ENCODE measurements around the gene FBLN1. TPM values are rescaled to one million over a fixed set of nuclear protein-coding genes. Genes with fewer than 3 reads are reported as not detected.

FBLN1 gene
- polyA plus RNA-seq, 6 donors from 2014 or later: not detected

- peaks cover 5 to 16% (median 10%) of the 10 kb centered on the region in 7 donors for H3K9me3 Mint-ChIP-seq
- H3K27me3 Mint-ChIP-seq: peaks cover 16 to 32% (median 19%) of the 10 kb centered on the region in 3 donors
- H3K27ac Mint-ChIP-seq: no peak overlapping the region
- peaks cover 10 to 23% (median 11%) of the 10 kb centered on the region in 3 donors for H3K4me1 Mint-ChIP-seq
- H3K36me3 Mint-ChIP-seq: peaks cover 0 to 8% of the 10 kb centered on the region in 2 donors
- ATAC-seq (ENCODE audit: low read depth in 2 of 2) (no peak), DNase-seq (no peak)
- H3K4me3 Mint-ChIP-seq: no peak overlapping the region
Measured at GRCh38 chr22:45579306-45579705, 76.6 kb downstream of the FBLN1 start.

DNA sequence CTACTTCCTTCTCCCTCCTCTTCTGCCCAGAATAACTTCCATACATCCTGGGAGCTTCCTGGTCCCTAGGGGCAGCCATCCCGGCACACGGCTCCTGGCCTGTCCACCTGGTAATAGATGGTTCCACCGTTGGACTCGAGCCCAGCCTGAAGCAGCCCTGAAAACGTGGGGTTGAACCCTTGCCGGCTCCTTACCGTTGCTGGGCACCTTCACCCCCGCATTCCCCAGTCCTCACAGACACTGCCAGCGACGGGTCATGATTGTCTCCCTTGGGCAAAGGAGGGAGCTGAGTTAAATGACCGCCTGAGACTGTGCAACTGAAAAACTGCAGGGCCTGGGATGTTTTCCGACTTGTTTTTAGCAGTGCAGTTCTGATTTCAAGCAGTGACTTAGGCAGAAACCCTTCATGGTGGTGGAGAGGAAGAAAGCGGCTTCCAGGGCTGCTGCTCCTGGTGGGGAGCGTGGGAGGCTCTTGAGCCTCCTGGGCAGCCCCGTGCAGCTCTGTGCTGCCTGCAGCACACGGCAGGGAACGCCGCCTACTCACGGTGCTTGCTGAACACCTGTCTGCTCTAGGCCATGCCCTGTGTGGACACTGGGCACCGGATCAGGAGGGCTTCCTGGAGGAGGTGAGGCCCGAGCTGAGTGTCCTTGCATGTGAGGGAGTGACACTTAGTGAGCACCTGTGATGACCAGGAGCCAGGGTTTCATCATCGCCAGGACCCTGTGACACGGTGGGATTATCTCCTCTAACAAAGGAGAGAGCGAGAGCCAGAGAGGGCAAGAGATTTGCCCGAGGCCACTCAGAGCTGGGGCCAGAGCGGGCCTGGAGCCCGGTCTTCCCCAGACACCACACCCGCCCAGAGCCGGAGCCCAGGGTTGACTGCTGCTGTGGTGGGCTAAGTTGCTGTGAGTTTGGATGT is 77.4 kb downstream of the FBLN1 start:
- Mint-ChIP-seq H3K4me1 (peaks cover 10 to 21% (median 11%) of the 10 kb centered on the region in 3 donors), H3K36me3 (peaks cover 0 to 8% of the 10 kb centered on the region in 2 donors), H3K27me3 (peaks cover 16 to 29% (median 19%) of the 10 kb centered on the region in 3 donors), H3K4me3 (no peak overlapping the region), H3K9me3 (peaks cover 5 to 21% (median 10%) of the 10 kb centered on the region in 7 donors), H3K27ac (peak overlapping the region in 1 of 6 donors; percentile 62)
- DNase-seq: no peak
- no peak for ATAC-seq (ENCODE audit: low read depth in 2 of 2)

DNA sequence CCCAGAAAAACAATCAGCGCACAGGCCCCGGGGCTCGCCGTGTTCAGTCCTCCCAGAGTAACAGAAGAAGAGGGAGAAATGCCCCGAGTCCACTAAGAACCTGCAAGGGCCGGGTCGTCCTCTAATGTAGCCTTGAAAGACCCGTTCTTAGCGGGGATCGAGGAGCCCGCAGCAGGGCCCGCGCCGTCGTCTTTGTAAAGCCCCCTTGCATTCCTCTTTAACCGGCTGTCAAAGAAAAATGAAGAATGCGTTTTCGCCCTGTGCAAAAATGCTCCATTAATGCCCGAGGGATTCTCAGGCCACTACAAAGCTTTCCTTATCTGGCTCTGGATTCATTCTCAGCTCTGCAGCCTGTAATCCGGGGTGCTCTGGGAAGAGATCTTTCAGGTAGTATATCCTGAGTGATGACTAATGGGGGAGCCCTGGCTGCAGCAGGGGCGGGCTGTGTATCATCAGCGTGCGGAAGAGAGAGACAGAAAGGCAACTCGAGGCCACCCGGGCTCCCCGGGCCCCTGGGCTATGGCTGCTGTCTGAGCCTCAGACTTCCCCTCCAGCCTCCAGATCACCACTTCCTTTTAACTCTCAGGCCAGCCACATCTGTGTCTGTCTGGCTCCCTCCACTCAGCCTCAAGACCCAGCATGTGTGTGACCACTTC is 78.2 kb downstream of the FBLN1 start:
- Mint-ChIP-seq H3K27me3 (peaks cover 16 to 22% (median 19%) of the 10 kb centered on the region in 3 donors), H3K36me3 (peaks cover 0 to 8% of the 10 kb centered on the region in 2 donors), H3K4me1 (peaks cover 10 to 21% (median 11%) of the 10 kb centered on the region in 3 donors), H3K4me3 (peak overlapping the region in 1 of 8 donors; percentile 34), H3K27ac (peak overlapping the region in 1 of 6 donors; percentile 81), H3K9me3 (peaks cover 5 to 21% (median 10%) of the 10 kb centered on the region in 7 donors)
- ATAC-seq (ENCODE audit: low read depth in 2 of 2) (no peak), DNase-seq (no peak)

DNA sequence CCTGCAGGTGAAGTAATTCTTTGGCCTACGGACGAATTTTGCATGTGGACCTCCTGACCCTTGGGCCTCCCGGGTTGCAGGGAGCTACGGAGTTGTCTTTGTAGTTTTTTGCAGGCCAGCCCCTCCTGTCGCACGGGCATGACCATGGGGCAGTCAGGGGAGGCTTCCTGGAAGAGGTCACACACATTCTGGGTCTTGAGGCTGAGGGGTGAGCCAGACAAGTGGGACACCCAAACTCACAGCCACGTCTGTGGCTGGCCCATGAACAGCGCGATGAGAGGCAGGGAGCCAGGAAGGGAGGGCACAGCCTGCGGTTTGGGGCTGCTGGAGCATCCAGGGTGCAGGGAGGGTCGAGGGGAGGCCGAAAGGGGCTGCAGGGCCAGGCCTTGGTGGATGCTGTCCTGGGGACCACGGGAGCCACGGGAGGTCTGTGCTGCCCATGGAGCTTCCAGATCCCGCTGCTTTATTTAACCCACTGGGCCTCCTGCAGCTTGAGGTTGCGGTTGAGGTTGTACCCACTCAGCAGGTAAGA is 78.9 kb downstream of the FBLN1 start:
- Mint-ChIP-seq H3K27ac (no peak overlapping the region), H3K27me3 (peaks cover 12 to 15% (median 13%) of the 10 kb centered on the region in 3 donors), H3K4me1 (peaks cover 10 to 21% (median 11%) of the 10 kb centered on the region in 3 donors), H3K36me3 (peaks cover 0 to 8% of the 10 kb centered on the region in 2 donors), H3K4me3 (peak overlapping the region in 1 of 8 donors; percentile 65), H3K9me3 (peaks cover 5 to 21% (median 8%) of the 10 kb centered on the region in 7 donors)
- DNase-seq (no peak), ATAC-seq (ENCODE audit: low read depth in 2 of 2) (no peak)

DNA sequence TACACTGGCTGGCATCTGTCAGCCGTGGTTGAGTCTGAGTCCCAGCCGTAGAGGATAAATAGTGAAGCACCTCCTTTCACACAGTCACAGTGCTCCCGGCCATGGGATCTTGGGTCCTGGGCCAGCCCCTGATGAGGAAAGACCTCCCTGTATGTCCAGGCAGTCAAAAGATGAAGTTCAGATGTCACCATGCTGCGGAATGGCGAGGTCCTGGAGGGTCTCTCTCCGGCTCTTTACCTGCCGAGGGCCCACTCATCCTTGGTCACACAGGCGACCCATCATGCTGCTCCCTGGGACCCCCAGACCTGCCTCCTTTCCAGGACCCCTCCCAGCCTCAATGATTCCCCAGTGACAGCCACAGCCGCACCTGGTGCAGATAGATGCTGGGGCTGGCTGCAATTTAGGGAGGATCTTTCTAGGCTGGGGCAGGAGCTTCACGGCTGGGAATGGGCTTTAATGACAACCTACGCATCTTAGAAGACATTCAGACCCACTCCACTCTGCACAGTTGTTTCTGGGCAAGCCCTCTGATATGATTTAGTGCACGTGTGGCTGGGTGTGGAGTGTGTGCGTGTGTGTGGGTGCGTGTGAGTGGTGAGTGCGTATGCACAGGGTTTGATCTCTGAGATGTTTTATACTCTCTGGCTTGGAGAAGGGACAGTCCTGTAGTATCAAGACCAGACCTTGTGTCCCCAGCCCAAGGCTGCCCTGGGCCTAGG is 79.7 kb downstream of the FBLN1 start:
- H3K36me3 Mint-ChIP-seq: peaks cover 0 to 8% of the 10 kb centered on the region in 2 donors
- ATAC-seq (ENCODE audit: low read depth in 2 of 2) (no peak), DNase-seq (no peak)
- H3K27ac Mint-ChIP-seq: no peak overlapping the region
- peaks cover 8 to 10% (median 9%) of the 10 kb centered on the region in 3 donors for H3K27me3 Mint-ChIP-seq
- H3K9me3 Mint-ChIP-seq: peaks cover 5 to 21% (median 8%) of the 10 kb centered on the region in 7 donors
- H3K4me1 Mint-ChIP-seq: peaks cover 10 to 21% (median 11%) of the 10 kb centered on the region in 3 donors
- H3K4me3 Mint-ChIP-seq: peak overlapping the region in 1 of 8 donors; percentile 40

DNA sequence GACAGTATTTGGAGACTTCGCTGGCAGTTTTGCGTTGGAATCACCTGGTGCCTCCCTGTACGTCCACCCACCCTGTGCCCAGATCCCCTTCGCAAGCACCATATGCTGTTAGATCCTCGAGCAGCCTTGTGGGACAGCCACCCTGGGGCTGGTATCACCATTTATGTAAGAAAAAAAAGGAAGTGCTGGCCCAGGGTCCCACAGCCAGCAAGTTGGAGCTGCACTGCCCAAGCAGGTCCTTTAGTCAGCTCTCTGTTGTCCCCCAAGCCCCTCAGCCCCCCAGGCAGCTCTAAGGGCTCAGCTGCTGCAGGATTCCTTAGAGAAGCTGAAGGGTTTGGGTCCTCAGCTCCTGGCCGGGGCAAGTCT is 80.3 kb downstream of the FBLN1 start:
- Mint-ChIP-seq H3K4me1 (peaks cover 10 to 18% (median 11%) of the 10 kb centered on the region in 3 donors), H3K27me3 (peaks cover 8 to 10% (median 9%) of the 10 kb centered on the region in 3 donors), H3K9me3 (peaks cover 5 to 21% (median 8%) of the 10 kb centered on the region in 7 donors), H3K4me3 (peak overlapping the region in 3 of 8 donors; percentile 22 to 40 (median 32)), H3K36me3 (peaks cover 0 to 8% of the 10 kb centered on the region in 2 donors), H3K27ac (peak overlapping the region in 1 of 6 donors; percentile 57)
- DNase-seq (no peak), ATAC-seq (ENCODE audit: low read depth in 2 of 2) (no peak)

DNA sequence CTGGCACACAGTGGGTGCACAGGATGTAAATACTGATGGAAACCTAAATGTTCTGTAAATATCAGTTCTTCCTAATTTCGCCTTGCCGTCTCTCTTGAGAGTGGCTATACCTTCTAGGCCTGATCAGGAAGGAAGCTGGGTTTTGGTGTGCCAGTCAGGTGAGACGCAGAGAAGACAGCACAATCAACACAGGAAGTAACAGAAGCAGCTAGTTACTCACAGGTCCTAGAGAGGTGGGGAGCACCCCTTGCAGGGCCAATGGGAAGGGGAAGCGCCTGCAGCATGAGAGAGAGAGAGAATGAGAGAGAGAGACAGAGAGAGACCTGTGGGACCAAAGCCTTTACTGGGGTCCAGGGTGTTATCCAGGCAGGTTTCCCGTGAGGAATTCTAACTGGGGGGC is 80.8 kb downstream of the FBLN1 start:
- peak; percentile 75 to 78 for ATAC-seq (ENCODE audit: low read depth in 2 of 2)

DNA sequence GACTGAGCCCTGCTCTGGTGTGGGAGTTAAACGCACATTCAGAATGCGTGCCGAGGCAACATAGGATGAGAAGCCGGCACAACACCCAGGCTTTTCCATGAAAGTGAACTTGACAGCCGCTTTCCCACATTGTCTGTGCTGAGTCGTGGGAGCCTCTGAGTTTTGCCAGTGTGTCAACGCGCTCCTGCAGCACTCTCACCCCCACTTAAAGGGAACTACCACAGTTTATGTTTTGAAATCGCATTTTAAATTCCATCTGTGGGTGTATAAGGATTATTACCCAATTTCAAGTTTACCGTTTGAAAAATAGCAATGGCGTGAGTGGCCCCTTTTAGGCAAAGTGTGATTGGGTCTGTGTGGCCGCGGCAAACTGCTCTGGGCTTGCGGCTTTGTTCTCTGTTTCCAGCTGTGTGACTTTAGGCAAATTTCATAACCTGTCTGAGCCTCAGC is 81.5 kb downstream of the FBLN1 start:
- Mint-ChIP-seq H3K4me3 (peak overlapping the region in 1 of 8 donors; percentile 44), H3K4me1 (peaks cover 10 to 18% (median 11%) of the 10 kb centered on the region in 3 donors), H3K27ac (peak overlapping the region in 1 of 6 donors; percentile 21), H3K9me3 (peaks cover 5 to 21% (median 8%) of the 10 kb centered on the region in 7 donors), H3K27me3 (peaks cover 8 to 13% (median 11%) of the 10 kb centered on the region in 3 donors), H3K36me3 (peaks cover 0 to 8% of the 10 kb centered on the region in 2 donors)
- no peak for DNase-seq
- no peak for ATAC-seq (ENCODE audit: low read depth in 2 of 2)

More for the DNA sequence above, 80.8 kb downstream of the FBLN1 start:
- Mint-ChIP-seq H3K27ac (peak overlapping the region in 5 of 6 donors; percentile 37 to 84 (median 57)), H3K27me3 (peaks cover 8 to 13% (median 11%) of the 10 kb centered on the region in 3 donors), H3K36me3 (peaks cover 0 to 8% of the 10 kb centered on the region in 2 donors), H3K4me1 (peaks cover 10 to 18% (median 11%) of the 10 kb centered on the region in 3 donors), H3K9me3 (peaks cover 5 to 21% (median 8%) of the 10 kb centered on the region in 7 donors), H3K4me3 (peak overlapping the region in 2 of 8 donors; percentile 20 to 32)
- peak; percentile 10 for DNase-seq

GRCh38 chr22:45584621-45585436 is 82.1 kb downstream of the FBLN1 start:
- peaks cover 0 to 8% of the 10 kb centered on the region in 2 donors for H3K36me3 Mint-ChIP-seq
- no peak for DNase-seq
- H3K9me3 Mint-ChIP-seq: peaks cover 5 to 21% (median 8%) of the 10 kb centered on the region in 7 donors
- H3K4me3 Mint-ChIP-seq: peak overlapping the region in 1 of 8 donors; percentile 25
- H3K27me3 Mint-ChIP-seq: peaks cover 8 to 13% (median 12%) of the 10 kb centered on the region in 3 donors
- H3K27ac Mint-ChIP-seq: no peak overlapping the region
- H3K4me1 Mint-ChIP-seq: peaks cover 10 to 18% (median 11%) of the 10 kb centered on the region in 3 donors
- ATAC-seq (ENCODE audit: low read depth in 2 of 2): no peak

DNA sequence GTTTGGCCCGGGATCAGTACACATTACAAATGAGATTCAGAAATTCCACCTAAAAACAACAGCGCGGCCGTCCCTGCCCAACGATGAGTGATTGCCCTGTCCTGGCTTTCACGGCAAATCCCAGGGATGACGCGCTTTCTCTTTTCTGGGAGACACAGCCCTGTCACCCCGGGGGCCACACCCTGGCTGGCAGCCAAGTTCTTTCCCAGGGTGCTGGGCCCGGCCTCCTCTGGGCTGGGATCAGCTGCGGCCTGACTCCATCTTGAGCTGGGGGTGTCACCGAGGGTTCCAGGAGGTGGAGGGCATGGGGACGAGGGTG is 82.7 kb downstream of the FBLN1 start:
- DNase-seq: no peak
- H3K9me3 Mint-ChIP-seq: peaks cover 5 to 21% (median 8%) of the 10 kb centered on the region in 7 donors
- peaks cover 9 to 17% (median 13%) of the 10 kb centered on the region in 3 donors for H3K27me3 Mint-ChIP-seq
- peaks cover 0 to 8% of the 10 kb centered on the region in 2 donors for H3K36me3 Mint-ChIP-seq
- H3K4me3 Mint-ChIP-seq: peak overlapping the region in 1 of 8 donors; percentile 16
- H3K27ac Mint-ChIP-seq: no peak overlapping the region
- peaks cover 10 to 18% (median 11%) of the 10 kb centered on the region in 3 donors for H3K4me1 Mint-ChIP-seq
- no peak for ATAC-seq (ENCODE audit: low read depth in 2 of 2)

GRCh38 chr22:45585946-45586540 is 83.4 kb downstream of the FBLN1 start:
- no peak for ATAC-seq (ENCODE audit: low read depth in 2 of 2)
- Mint-ChIP-seq H3K27ac (no peak overlapping the region), H3K4me3 (no peak overlapping the region), H3K27me3 (peaks cover 13 to 22% (median 13%) of the 10 kb centered on the region in 3 donors), H3K4me1 (peaks cover 10 to 18% (median 11%) of the 10 kb centered on the region in 3 donors), H3K36me3 (peaks cover 0 to 8% of the 10 kb centered on the region in 2 donors), H3K9me3 (peaks cover 5 to 21% (median 8%) of the 10 kb centered on the region in 7 donors)
- no peak for DNase-seq
